K562 (cell line): Measurements from ENCODE around the gene CALM3.

Experiments
- ARID3A ChIP-seq: IDR thresholded peaks from 2 replicates; pipeline ENCODE4 v1.6.1; 2012; ENCODE audit warnings: low read depth, low read length, improper control_type of control experiment, borderline replicate concordance
- ESRRA ChIP-seq: fragments of 450-650 bp; IDR thresholded peaks from 2 replicates; pipeline ENCODE4 v1.6.1; 2014; ENCODE audit warnings: low read depth, mild to moderate bottlenecking, moderate library complexity, borderline replicate concordance
- PHB2 ChIP-seq: fragments of 450-650 bp; IDR thresholded peaks from 2 replicates; pipeline ENCODE4 v1.6.1; 2017; ENCODE audit warnings: low read depth

- TF ChIP-seq ARID3A (no peak), ESRRA (no peak), PHB2 (no peak)
These were observed 15.6 kb upstream of the CALM3 start for GRCh38 chr19:46585539-46585938.
